GM12892 (cell line): ENCODE measurements around the gene SLC16A2.
"Not testable (repeated sequence)": the region's sequence is repeated elsewhere in the genome, so short reads cannot be mapped to it uniquely, and the experiment has no call there.

Source experiments
- DNase-seq: peaks from one replicate; pipeline ENCODE4 v3.0.0; 2011; ENCODE audit not compliant: insufficient read length
- FAIRE-seq: peaks from 2 replicates; lab custom pipeline; 2011; peaks lifted over from hg19 to GRCh38; lab: Jason Lieb, UNC
- POLR2A ChIP-seq: IDR thresholded peaks from 2 replicates; pipeline ENCODE4 v1.6.1; 2011; ENCODE audit warnings: low read depth, low read length, control low read depth
- POLR2AphosphoS5 ChIP-seq: IDR thresholded peaks from 2 replicates; pipeline ENCODE4 v1.6.1; 2011; ENCODE audit warnings: low read depth, low read length, control low read depth
- TAF1 ChIP-seq: IDR thresholded peaks from 2 replicates; pipeline ENCODE4 v1.6.1; 2011; ENCODE audit warnings: low read depth, mild to moderate bottlenecking, control low read depth, low read length, borderline replicate concordance

Gene SLC16A2

DNA sequence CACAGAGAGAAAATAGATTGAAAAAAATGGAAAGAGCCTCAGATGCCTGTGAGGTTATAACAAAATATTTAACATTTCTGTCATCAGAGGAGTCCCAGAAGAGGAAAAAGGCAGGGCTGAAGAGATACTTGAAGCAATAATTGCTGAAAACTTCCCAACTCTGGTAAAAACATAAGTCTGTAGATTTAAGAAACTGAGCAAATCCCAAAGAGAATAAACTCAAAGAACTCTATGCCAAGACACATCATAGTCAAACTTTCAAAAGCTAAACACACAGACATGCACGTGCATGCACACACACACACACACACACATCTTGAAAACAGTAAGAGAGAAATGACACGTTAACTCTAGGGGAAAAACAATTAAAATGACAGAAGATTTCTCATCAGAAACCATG, 94.1 kb downstream of the SLC16A2 start:
- no peak for TF ChIP-seq TAF1
- TF ChIP-seq POLR2A = no peak
- TF ChIP-seq POLR2AphosphoS5 = no peak
- no peak for DNase-seq
- no peak for FAIRE-seq

- not testable (repeated sequence) for FAIRE-seq, DNase-seq
These were observed 94.7 kb downstream of the SLC16A2 start for GRCh38 chrX:74516013-74516412.

DNA sequence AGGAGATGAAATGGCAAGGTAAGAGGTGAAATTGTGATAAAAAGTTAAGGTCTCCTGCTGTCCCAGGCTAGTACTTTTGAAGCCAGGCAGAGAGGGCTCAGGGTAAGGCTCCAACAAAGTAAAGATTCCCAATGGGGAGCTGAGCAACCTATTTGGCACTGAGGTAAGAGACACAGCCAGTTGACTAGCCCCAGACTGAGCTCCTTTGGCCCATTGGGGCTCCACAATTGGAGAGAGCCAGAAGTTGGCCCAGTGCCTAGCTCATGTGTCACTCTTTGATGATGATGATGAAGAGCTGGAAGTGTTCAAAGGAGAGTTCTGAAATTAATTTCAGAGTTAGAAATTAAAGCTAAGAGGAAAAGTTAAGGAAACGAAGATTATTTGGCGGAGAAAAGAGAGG, 98.6 kb downstream of the SLC16A2 start:
- FAIRE-seq (no peak), DNase-seq (no peak)
- TF ChIP-seq POLR2A (no peak), TAF1 (no peak), POLR2AphosphoS5 (no peak)

- TF ChIP-seq TAF1 (no peak), POLR2A (no peak), POLR2AphosphoS5 (no peak)
- FAIRE-seq (no peak), DNase-seq (no peak)
These were observed 99.0 kb downstream of the SLC16A2 start for GRCh38 chrX:74520291-74520690.

DNA sequence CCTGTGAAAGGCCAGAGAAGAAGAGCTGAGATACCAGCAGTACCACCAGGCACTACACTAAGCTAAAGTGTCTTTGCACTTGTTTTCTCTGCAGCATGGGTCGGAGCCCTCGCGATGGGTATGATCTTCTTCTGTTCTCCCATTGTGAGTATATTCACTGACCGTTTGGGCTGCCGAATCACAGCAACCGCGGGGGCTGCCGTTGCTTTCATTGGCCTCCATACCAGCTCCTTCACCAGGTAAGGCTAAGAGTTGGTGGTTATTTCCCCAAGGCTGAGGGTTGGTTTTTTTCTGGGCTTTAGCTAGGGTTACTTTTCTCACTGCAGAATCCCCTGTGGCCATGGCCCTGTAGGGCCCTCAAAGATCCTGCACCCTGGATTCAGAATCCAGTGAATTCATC, 99.6 kb downstream of the SLC16A2 start:
- no peak for FAIRE-seq
- TF ChIP-seq POLR2AphosphoS5 (no peak), TAF1 (no peak), POLR2A (no peak)
- no peak for DNase-seq

GRCh38 chrX:74521961-74522751, 100.9 kb downstream of the SLC16A2 start:
- DNase-seq = no peak
- no peak for FAIRE-seq
- no peak for TF ChIP-seq TAF1
- no peak for TF ChIP-seq POLR2AphosphoS5
- TF ChIP-seq POLR2A = no peak

GRCh38 chrX:74523224-74523623, 101.9 kb downstream of the SLC16A2 start:
- TF ChIP-seq TAF1 (no peak), POLR2A (no peak), POLR2AphosphoS5 (no peak)
- FAIRE-seq (no peak), DNase-seq (no peak)

DNA sequence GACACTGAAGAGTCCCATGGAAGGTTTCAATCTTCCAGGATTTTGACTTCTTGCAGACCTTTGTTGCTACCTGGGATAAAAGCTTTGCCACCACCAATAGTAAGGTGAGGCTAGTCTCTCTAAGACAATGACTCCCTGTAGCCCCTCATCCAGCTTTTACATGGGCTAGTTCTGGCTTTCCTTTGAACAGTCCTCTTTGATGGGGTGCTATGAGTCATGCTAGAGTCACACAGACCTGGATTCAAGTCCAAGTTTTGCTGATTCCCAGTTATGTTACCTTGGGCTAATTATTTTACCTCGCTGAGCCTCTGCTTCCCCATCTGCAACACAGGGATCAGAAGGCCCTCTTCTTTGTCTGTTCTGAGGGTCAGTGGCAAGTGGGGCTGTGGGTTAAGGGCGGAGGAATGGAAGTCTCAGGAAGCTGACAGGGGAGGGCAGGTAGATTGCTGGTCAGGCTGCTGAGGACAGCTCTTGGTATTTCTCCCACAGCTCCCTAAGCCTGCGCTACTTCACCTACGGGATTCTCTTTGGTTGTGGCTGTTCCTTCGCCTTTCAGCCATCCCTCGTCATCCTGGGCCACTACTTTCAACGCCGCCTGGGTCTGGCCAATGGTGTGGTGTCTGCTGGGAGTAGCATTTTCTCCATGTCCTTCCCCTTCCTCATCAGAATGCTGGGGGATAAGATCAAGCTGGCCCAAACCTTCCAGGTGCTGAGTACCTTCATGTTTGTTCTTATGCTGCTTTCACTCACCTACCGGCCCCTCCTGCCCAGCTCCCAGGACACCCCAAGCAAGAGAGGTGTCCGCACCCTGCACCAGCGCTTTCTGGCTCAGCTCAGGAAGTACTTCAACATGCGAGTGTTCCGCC, 102.8 kb downstream of the SLC16A2 start:
- FAIRE-seq (no peak), DNase-seq (no peak)
- TF ChIP-seq POLR2A = no peak
- no peak for TF ChIP-seq TAF1
- TF ChIP-seq POLR2AphosphoS5 = no peak

GRCh38 chrX:74525116-74525515, 103.8 kb downstream of the SLC16A2 start:
- TF ChIP-seq POLR2AphosphoS5 (no peak), POLR2A (no peak), TAF1 (no peak)
- FAIRE-seq = no peak

DNA sequence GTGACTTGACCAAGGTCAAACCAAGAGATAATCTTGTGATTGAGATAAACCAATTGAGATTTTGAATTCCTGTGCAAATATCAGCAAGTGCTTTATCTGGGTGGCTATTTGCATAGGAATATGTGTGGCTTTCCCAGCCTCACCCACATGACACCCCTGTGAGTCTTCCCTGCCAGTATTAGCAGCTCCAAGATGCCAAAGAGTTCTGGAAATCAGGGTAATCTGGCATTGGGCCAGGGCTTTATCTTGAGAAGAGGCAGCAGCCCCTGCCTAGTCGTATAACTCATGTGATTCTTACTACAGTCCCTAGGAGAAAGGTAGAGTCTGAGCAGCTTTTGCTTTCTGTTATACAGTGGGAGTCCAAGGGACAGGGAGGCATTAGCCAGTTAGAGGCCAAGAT, 105.5 kb downstream of the SLC16A2 start:
- no peak for TF ChIP-seq POLR2A
- TF ChIP-seq POLR2AphosphoS5 = no peak
- no peak for DNase-seq
- FAIRE-seq = no peak

More at GRCh38 chrX:74525116-74525515, 103.8 kb downstream of the SLC16A2 start:
- no peak for DNase-seq

- no peak for DNase-seq
- no peak for FAIRE-seq
- TF ChIP-seq POLR2A = no peak
- TF ChIP-seq TAF1 = no peak
- no peak for TF ChIP-seq POLR2AphosphoS5
These were observed 106.1 kb downstream of the SLC16A2 start for GRCh38 chrX:74527350-74527749.

DNA sequence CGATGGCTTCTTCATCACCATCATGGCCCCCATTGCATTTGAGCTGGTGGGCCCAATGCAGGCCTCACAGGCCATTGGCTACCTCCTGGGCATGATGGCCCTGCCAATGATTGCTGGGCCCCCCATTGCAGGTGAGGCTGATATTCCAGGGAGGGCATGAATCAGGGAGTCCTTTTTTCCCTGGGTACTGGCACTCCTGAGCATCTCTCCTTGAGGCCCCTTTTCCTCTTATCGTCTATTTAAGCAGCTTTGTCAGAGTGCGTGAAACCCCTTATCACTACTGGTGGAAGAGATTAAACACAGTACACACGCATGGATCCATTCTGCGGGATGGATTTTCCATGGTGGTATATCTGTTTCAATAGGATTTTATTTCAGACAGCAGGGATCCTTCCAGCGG, 108.0 kb downstream of the SLC16A2 start:
- DNase-seq (no peak), FAIRE-seq (no peak)
- TF ChIP-seq POLR2A (no peak), POLR2AphosphoS5 (no peak), TAF1 (no peak)
